Gastroesophageal sphincter (tissue), 4 donors: Measurements from ENCODE around the gene NFASC. TPM values are rescaled to one million over a fixed set of nuclear protein-coding genes. Genes with fewer than 3 reads are reported as not detected.

ENCODE experiments used
- ATAC-seq: fragments of 150-250 bp; one replicate; pipeline ENCODE4 v1.9.1; 2016; ENCODE audit warnings: mild to moderate bottlenecking, moderate library complexity
- H3K27ac ChIP-seq, 4 donors: fragments of 200-600 bp; sonication (generic) in 3 of 4; 1 replicate in 3 of 4; 2 replicates in 1 of 4; pipeline ENCODE4 v1.5.1; 2016 to 2019
- H3K27me3 ChIP-seq: fragments of 200-600 bp; sonication (generic); one replicate; pipeline ENCODE4 v1.5.1; 2019
- H3K36me3 ChIP-seq, 2 donors: fragments of 200-600 bp; sonication (generic); one replicate each; pipeline ENCODE4 v1.5.1; 2019; ENCODE audit warnings: control low read depth in 1 of 2
- H3K4me1 ChIP-seq, 3 donors: fragments of 200-600 bp; sonication (generic); 1 replicate in 2 of 3; 2 replicates in 1 of 3; pipeline ENCODE4 v1.5.1; 2016 to 2019; ENCODE audit warnings: control low read depth in 2 of 3
- H3K4me3 ChIP-seq, 2 donors: fragments of 200-600 bp; sonication (generic); one replicate each; pipeline ENCODE4 v1.5.1; 2019; ENCODE audit warnings: mild to moderate bottlenecking in 1 of 2, moderate library complexity in 1 of 2
- H3K9me3 ChIP-seq, 3 donors: fragments of 200-600 bp; sonication (generic); one replicate each; pipeline ENCODE4 v1.5.1; 2017 to 2019; ENCODE audit warnings: control low read depth in 2 of 3
- EP300 ChIP-seq: sonication (generic); formaldehyde crosslinking; IDR thresholded peaks from one replicate; pipeline ENCODE4 v1.6.1; 2017; ENCODE audit warnings: antibody characterized with exemption, mild to moderate bottlenecking
- POLR2A ChIP-seq, 2 donors: fragments of 450-650 bp; IDR thresholded peaks; one replicate each; pipeline ENCODE4 v1.6.1; 2017; ENCODE audit warnings: antibody characterized with exemption in 2 of 2, mild to moderate bottlenecking in 2 of 2, moderate library complexity in 1 of 2
- POLR2AphosphoS5 ChIP-seq: sonication (generic); formaldehyde crosslinking; IDR thresholded peaks from one replicate; pipeline ENCODE4 v1.6.1; 2017; ENCODE audit warnings: antibody characterized with exemption
- WGBS, 2 donors: methylation state at CpG; one replicate each; pipeline ENCODE4 v1.1.5; 2018; ENCODE audit warnings: low coverage in 1 of 2; 5-methylcytosine and 5-hydroxymethylcytosine counted together
- total RNA-seq, 4 donors: library from RNA; depleted of rRNA; stranded (reverse); fragments of >200 nt; gene quantifications; one replicate each; pipeline ENCODE4 v1.1.0, GENCODE V29; 2016
- TF ChIP-seq, protein P1 (sequence below), 4 experiments: fragments of 200-600 bp in 2 of 4; fragments of 450-650 bp in 2 of 4; sonication (generic) in 1 of 4; IDR thresholded peaks; one replicate each; pipeline ENCODE4 v1.5.1; 2017 to 2019; ENCODE audit warnings: antibody characterized with exemption in 4 of 4, mild to moderate bottlenecking in 2 of 4, moderate library complexity in 2 of 4

NFASC gene
- total RNA-seq, 4 donors from 2014 or later: 39.0 to 121 (median 54.5) TPM

DNA sequence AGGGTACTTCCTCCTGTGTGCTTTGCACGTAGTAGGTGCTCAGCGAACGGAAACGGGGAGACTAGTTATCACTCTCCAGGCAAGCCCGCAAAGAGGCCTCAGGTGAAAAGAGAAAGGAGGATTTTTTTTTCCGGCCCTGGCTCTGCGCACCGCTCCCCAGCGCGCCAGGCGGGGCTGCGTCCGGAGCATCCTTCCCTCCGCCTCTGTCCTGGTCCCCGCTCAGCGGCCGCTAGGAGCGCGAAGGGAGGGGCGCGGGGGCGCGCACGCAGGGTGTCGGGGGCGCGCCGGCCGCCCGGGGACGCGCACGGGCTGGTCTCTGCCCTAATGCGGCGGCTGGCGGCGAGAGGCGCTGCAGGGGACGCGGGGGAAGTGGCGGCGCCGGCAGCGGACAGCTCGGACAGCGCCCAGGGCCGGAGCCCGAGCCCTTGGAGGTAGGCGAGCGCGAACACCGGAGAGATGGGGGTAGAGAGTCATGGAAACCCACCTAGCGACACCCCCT, 42.3 kb upstream of the NFASC start:
- 0 to 3% methylated on average over 6 to 13 of the region's 53 CpGs for WGBS, 2 donors
- Histone ChIP-seq H3K9me3 (no peaks in the 10 kb centered on the region), H3K36me3 (no peaks in the 10 kb centered on the region), H3K4me3 (peak overlapping the region; percentile 43 to 72), H3K27me3 (no peaks in the 10 kb centered on the region), H3K4me1 (peaks cover 0 to 55% (median 16%) of the 10 kb centered on the region in 3 donors), H3K27ac (peak overlapping the region; percentile 4 to 94 (median 88))
- TF ChIP-seq, protein P1, sequence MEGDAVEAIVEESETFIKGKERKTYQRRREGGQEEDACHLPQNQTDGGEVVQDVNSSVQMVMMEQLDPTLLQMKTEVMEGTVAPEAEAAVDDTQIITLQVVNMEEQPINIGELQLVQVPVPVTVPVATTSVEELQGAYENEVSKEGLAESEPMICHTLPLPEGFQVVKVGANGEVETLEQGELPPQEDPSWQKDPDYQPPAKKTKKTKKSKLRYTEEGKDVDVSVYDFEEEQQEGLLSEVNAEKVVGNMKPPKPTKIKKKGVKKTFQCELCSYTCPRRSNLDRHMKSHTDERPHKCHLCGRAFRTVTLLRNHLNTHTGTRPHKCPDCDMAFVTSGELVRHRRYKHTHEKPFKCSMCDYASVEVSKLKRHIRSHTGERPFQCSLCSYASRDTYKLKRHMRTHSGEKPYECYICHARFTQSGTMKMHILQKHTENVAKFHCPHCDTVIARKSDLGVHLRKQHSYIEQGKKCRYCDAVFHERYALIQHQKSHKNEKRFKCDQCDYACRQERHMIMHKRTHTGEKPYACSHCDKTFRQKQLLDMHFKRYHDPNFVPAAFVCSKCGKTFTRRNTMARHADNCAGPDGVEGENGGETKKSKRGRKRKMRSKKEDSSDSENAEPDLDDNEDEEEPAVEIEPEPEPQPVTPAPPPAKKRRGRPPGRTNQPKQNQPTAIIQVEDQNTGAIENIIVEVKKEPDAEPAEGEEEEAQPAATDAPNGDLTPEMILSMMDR (IDR thresholded peaks at IDR 0.05): peak in 3 of 4 experiments; percentile 59 to 69 (median 67)
- TF ChIP-seq EP300 (no peak), POLR2AphosphoS5 (peak; percentile 27), POLR2A (IDR thresholded peaks at IDR 0.05) (peak; percentile 55 to 60)
- ATAC-seq: peak; percentile 95

DNA sequence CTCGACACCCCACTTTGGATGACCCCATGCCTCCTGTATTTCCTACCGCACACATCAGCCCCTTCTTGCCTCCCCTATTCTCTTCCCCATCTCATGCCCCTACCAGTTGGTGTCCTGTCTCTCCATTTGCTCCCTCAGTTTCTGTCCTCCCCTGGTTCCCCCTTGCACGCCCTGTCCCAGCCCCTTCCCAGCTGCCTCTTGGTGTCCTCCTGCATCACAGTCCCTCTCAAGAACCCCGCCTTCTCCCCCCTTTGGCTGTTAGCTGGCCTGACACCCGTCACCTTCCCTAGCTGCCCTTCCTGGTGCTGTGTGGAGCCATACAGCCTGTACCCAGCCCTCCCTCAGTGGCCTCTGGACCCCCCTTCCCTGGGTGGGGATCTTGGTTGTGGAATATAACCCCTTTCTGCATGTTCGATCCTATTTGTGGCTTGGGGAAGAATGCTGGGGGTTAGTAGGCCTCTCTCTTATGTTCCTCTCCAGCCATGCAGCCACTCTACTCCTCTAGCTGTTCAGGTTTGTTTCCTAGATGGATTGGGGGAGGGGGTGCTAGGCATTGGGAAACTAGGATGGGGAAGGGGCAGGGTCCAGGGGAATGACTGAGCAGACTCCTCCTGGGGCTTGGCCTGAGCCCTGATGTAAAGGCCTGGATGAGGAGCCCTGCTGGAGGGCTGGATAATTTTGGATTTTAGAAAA, 41.4 kb upstream of the NFASC start:
- WGBS, 2 donors: 5 to 17% methylated on average over 3 to 5 of the region's 6 CpGs
- peak overlapping the region; percentile 43 to 72 for H3K4me3 ChIP-seq
- peaks cover 0 to 64% (median 16%) of the 10 kb centered on the region in 3 donors for H3K4me1 ChIP-seq
- H3K36me3 ChIP-seq: no peaks in the 10 kb centered on the region
- no peak for TF ChIP-seq EP300
- TF ChIP-seq, protein P1 (IDR thresholded peaks at IDR 0.05): no peak
- no peak for TF ChIP-seq POLR2AphosphoS5
- H3K9me3 ChIP-seq: no peaks in the 10 kb centered on the region
- no peak for ATAC-seq
- no peaks in the 10 kb centered on the region for H3K27me3 ChIP-seq
- peak overlapping the region; percentile 4 to 94 (median 88) for H3K27ac ChIP-seq

DNA sequence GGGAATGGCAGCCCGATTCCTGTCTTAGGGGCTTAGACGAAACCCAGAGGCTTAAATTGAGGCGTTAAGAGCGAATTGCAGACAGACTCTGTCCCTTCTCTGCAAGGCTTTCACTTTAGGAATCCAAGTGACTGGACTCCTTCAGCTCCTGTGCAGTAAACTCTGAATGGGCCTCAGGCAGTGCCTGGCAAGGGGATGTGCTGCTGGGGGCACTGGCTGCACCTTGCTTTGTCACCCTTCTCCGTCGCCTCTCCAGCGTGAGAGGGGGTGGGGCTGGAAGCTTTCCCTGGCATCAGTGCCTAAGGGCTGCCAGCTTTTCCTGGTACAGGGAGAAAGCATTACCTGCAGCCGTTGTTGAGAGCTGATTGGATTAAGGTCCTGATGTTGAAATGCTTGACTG, 39.9 kb upstream of the NFASC start:
- Histone ChIP-seq H3K4me1 (peaks cover 0 to 74% (median 16%) of the 10 kb centered on the region in 3 donors), H3K27ac (peak overlapping the region in 3 of 4 donors; percentile 85 to 94 (median 92)), H3K27me3 (no peaks in the 10 kb centered on the region), H3K4me3 (peak overlapping the region in 1 of 2 donors; percentile 72), H3K36me3 (peaks cover 0 to 12% of the 10 kb centered on the region in 2 donors), H3K9me3 (no peaks in the 10 kb centered on the region)
- 23 to 36% methylated on average over 4 to 7 of the region's 8 CpGs for WGBS, 2 donors
- no peak for ATAC-seq
- no peak for TF ChIP-seq POLR2A (IDR thresholded peaks at IDR 0.05)
- no peak for TF ChIP-seq POLR2AphosphoS5
- TF ChIP-seq, protein P1 (IDR thresholded peaks at IDR 0.05): no peak
- no peak for TF ChIP-seq EP300

DNA sequence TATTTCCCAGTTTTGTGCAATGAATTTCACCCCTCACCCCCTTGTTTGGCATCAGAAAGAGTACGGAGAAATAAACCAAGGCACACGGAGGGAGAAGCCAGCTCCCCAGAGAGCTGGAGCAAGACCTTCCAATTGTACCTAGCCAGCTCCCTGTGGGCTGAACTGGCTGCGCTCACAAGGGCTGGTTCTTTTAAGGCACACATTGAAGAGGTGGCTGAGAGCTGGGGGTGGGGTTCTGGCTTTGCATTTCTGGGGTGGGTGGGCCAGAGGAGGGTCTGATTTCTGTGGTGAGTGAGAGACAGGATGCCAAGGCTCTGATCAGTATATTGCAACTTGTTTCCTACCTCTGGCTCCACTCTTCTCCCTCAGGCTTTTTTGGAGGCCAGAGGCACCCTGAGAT, 39.5 kb upstream of the NFASC start:
- 0% methylated on average over 1 of the region's 3 CpGs for whole genome bisulfite sequencing, 2 donors
- peak overlapping the region in 3 of 4 donors; percentile 85 to 94 (median 92) for H3K27ac ChIP-seq
- H3K9me3 ChIP-seq: no peaks in the 10 kb centered on the region

More for the DNA sequence above, 39.5 kb upstream of the NFASC start:
- H3K4me1 ChIP-seq: peaks cover 0 to 76% (median 16%) of the 10 kb centered on the region in 3 donors
- peaks cover 0 to 15% of the 10 kb centered on the region in 2 donors for H3K36me3 ChIP-seq
- H3K27me3 ChIP-seq: no peaks in the 10 kb centered on the region
- no peak for ATAC-seq
- peak overlapping the region in 1 of 2 donors; percentile 72 for H3K4me3 ChIP-seq
- TF ChIP-seq, protein P1 (IDR thresholded peaks at IDR 0.05): no peak
- TF ChIP-seq POLR2AphosphoS5: no peak
